Liver (tissue), 9 donors: ENCODE measurements around the gene KCNK3. TPM values are rescaled to one million over a fixed set of nuclear protein-coding genes. Genes with fewer than 3 reads are reported as not detected.

Source experiments
- DNase-seq: peaks from one replicate; pipeline ENCODE4 v3.0.0-alpha.2; 2017; ENCODE audit warnings: low spot score
- H3K27ac ChIP-seq, 2 donors: one replicate each; pipeline ENCODE4 v1.7.0; 2013; ENCODE audit warnings: inconsistent platforms in 2 of 2, low read length in 2 of 2, control low read depth in 1 of 2, low read depth in 1 of 2, mild to moderate bottlenecking in 1 of 2
- H3K27me3 ChIP-seq, 4 donors: one replicate each; pipeline versions ENCODE4 v1.6.1 to v1.7.0; 2013; ENCODE audit warnings: low read length in 3 of 4, inconsistent platforms in 1 of 4, mild to moderate bottlenecking in 1 of 4, moderate library complexity in 1 of 4; ENCODE audit not compliant: control insufficient read depth in 4 of 4, insufficient read depth in 4 of 4
- H3K36me3 ChIP-seq, 4 donors: one replicate each; pipeline versions ENCODE4 v1.6.1 to v1.7.0; 2013; ENCODE audit warnings: low read length in 3 of 4, mild to moderate bottlenecking in 3 of 4, low read depth in 1 of 4, moderate library complexity in 1 of 4; ENCODE audit not compliant: control insufficient read depth in 4 of 4, insufficient read depth in 3 of 4
- H3K4me1 ChIP-seq, 4 donors: one replicate each; pipeline versions ENCODE4 v1.6.1 to v1.7.0; 2013; ENCODE audit warnings: low read length in 3 of 4, mild to moderate bottlenecking in 3 of 4, moderate library complexity in 1 of 4; ENCODE audit not compliant: control insufficient read depth in 4 of 4, insufficient read depth in 4 of 4
- H3K4me3 ChIP-seq, 3 donors: one replicate each; pipeline versions ENCODE4 v1.6.1 to v1.7.0; 2013; ENCODE audit warnings: low read length in 3 of 3, control low read depth in 1 of 3, low read depth in 1 of 3, mild to moderate bottlenecking in 1 of 3
- H3K9ac ChIP-seq, 2 donors: one replicate each; pipeline ENCODE4 v1.7.0; 2013; ENCODE audit warnings: low read length in 2 of 2, mild to moderate bottlenecking in 2 of 2, moderate library complexity in 2 of 2, control low read depth in 1 of 2, low read depth in 1 of 2
- H3K9me3 ChIP-seq, 4 donors: one replicate each; pipeline versions ENCODE4 v1.6.1 to v1.7.0; 2013; ENCODE audit warnings: low read length in 3 of 4; ENCODE audit not compliant: control insufficient read depth in 4 of 4
- ATF3 ChIP-seq: IDR thresholded peaks from 2 replicates; pipeline ENCODE4 v1.6.1; 2016; ENCODE audit warnings: antibody characterized with exemption
- CTCF ChIP-seq: fragments of 150-350 bp; IDR thresholded peaks from 2 replicates; pipeline ENCODE4 v1.5.1; 2017; ENCODE audit warnings: improper control_type of control experiment, low read depth, low read length; ENCODE audit not compliant: missing input control
- EGR1 ChIP-seq, 2 donors: IDR thresholded peaks; 2 replicates each; pipeline ENCODE4 v1.6.1; 2016 to 2018; ENCODE audit warnings: antibody characterized with exemption in 2 of 2, low read depth in 2 of 2
- FOXA1 ChIP-seq: IDR thresholded peaks from 2 replicates; pipeline ENCODE4 v1.6.1; 2016; ENCODE audit warnings: antibody characterized with exemption
- FOXA2 ChIP-seq: IDR thresholded peaks from 2 replicates; pipeline ENCODE4 v1.6.1; 2016; ENCODE audit warnings: antibody characterized with exemption
- GABPA ChIP-seq, 2 donors: IDR thresholded peaks in 1 of 2; conservative IDR thresholded peaks in 1 of 2; 2 replicates each; pipeline ENCODE4 v1.6.1; 2016; ENCODE audit warnings: antibody characterized with exemption in 2 of 2, mild to moderate bottlenecking in 1 of 2, moderate library complexity in 1 of 2
- HNF4A ChIP-seq, 2 donors: conservative IDR thresholded peaks; 2 replicates each; pipeline ENCODE4 v1.6.1; 2016; ENCODE audit warnings: antibody characterized with exemption in 2 of 2, mild to moderate bottlenecking in 2 of 2
- HNF4G ChIP-seq: IDR thresholded peaks from 2 replicates; pipeline ENCODE4 v1.6.1; 2016; ENCODE audit warnings: antibody characterized with exemption
- NR2F2 ChIP-seq: IDR thresholded peaks from 2 replicates; pipeline ENCODE4 v1.6.1; 2016; ENCODE audit warnings: antibody characterized with exemption
- RAD21 ChIP-seq, 2 donors: IDR thresholded peaks; 2 replicates each; pipeline ENCODE4 v1.6.1; 2016; ENCODE audit warnings: antibody characterized with exemption in 2 of 2, mild to moderate bottlenecking in 2 of 2
- REST ChIP-seq: IDR thresholded peaks from 2 replicates; pipeline ENCODE4 v1.6.1; 2016; ENCODE audit warnings: antibody characterized with exemption, mild to moderate bottlenecking
- RXRA ChIP-seq, 2 donors: IDR thresholded peaks; 2 replicates each; pipeline ENCODE4 v1.6.1; 2017 to 2018; ENCODE audit warnings: antibody characterized with exemption in 2 of 2, mild to moderate bottlenecking in 1 of 2
- SP1 ChIP-seq: IDR thresholded peaks from 2 replicates; pipeline ENCODE4 v1.6.1; 2018; ENCODE audit warnings: antibody characterized with exemption, mild to moderate bottlenecking
- ZBTB33 ChIP-seq: IDR thresholded peaks from 2 replicates; pipeline ENCODE4 v1.6.1; 2016; ENCODE audit warnings: antibody characterized with exemption
- WGBS: extraction: QIAGEN DNeasy Blood & Tissue Kit; methylation state at CpG from one replicate; pipeline ENCODE4 v1.1.7; 2013; 5-methylcytosine and 5-hydroxymethylcytosine counted together
- polyA plus RNA-seq, 2 donors: library from polyadenylated mRNA; stranded (reverse) in 1 of 2; unstranded in 1 of 2; fragments of 200-250 nt in 1 of 2; fragments of >200 nt in 1 of 2; fragmentation: Nextera tagmentation in 1 of 2; extraction: Ambion mirVana in 1 of 2; gene quantifications; one replicate each; pipeline versions ENCODE4 v1.2.1 to v1.2.3, GENCODE V29; 2013 to 2015
- total RNA-seq, 2 donors: library from RNA; depleted of rRNA; stranded (reverse); fragments of >200 nt; gene quantifications; one replicate each; pipeline ENCODE4 v1.2.3, GENCODE V29; 2014
- donor health status: healthy.
- donor health status: healthy.
- donor health status: healthy.
- donor health status: healthy.
- donor health status: healthy.

The KCNK3 gene
- total and polyA plus RNA-seq, 4 donors = 0.78 to 6.6 (median 2.6) TPM; not detected in 1

- no peaks in the 10 kb centered on the region for H3K4me1 ChIP-seq
- no peaks in the 10 kb centered on the region for H3K36me3 ChIP-seq
- H3K27me3 ChIP-seq = peaks cover 0 to 4% (median 0%) of the 10 kb centered on the region in 4 donors
- no peak for DNase-seq
- 76% methylated on average over 11 of the region's 11 CpGs for WGBS
- no peak for TF ChIP-seq CTCF
- no peak overlapping the region for H3K4me3 ChIP-seq
- H3K27ac ChIP-seq = no peak overlapping the region
- peaks cover 0 to under 1% (median 0%) of the 10 kb centered on the region in 4 donors for H3K9me3 ChIP-seq
- no peak overlapping the region for H3K9ac ChIP-seq
Observed at GRCh38 chr2:26672112-26672817, 20.3 kb upstream of the KCNK3 start.

- TF ChIP-seq NR2F2 (no peak), SP1 (no peak), GABPA (IDR thresholded peaks at IDR 0.05 in 1 of 2, conservative IDR thresholded peaks at IDR 0.05 in 1 of 2) (no peak), FOXA1 (no peak), RAD21 (IDR thresholded peaks at IDR 0.05) (no peak), ZBTB33 (no peak), EGR1 (IDR thresholded peaks at IDR 0.05; ENCODE audit: low read depth in 2 of 2) (no peak), REST (no peak), HNF4G (no peak), FOXA2 (no peak), CTCF (no peak), RXRA (IDR thresholded peaks at IDR 0.05) (no peak), ATF3 (no peak), HNF4A (conservative IDR thresholded peaks at IDR 0.05) (no peak)
- Histone ChIP-seq H3K27me3 (peaks cover 0 to 4% (median 0%) of the 10 kb centered on the region in 4 donors), H3K9me3 (peaks cover 0 to 5% (median 2%) of the 10 kb centered on the region in 4 donors)
Observed at GRCh38 chr2:26672818-26673393, 19.6 kb upstream of the KCNK3 start.

More at GRCh38 chr2:26672818-26673393, 19.6 kb upstream of the KCNK3 start:
- H3K9ac ChIP-seq = no peak overlapping the region
- H3K27ac ChIP-seq = no peak overlapping the region
- DNase-seq = no peak
- 88% methylated on average over 9 of the region's 9 CpGs for WGBS
- no peaks in the 10 kb centered on the region for H3K4me1 ChIP-seq
- H3K36me3 ChIP-seq = no peaks in the 10 kb centered on the region
- no peak overlapping the region for H3K4me3 ChIP-seq
